Adrenal gland (tissue), 5 donors: Measurements from ENCODE around the gene PDCD1.

Source experiments
- CTCF ChIP-seq, 6 experiments: fragments of 450-650 bp in 4 of 6; fragments of 200-600 bp in 2 of 6; sonication (generic) in 1 of 6; IDR thresholded peaks; 1 replicate in 5 of 6; 2 replicates in 1 of 6; pipeline versions ENCODE4 v1.5.1 to v1.8.0; 2016 to 2021; ENCODE audit warnings: antibody characterized with exemption in 6 of 6, mild to moderate bottlenecking in 2 of 6, moderate library complexity in 1 of 6
- POLR2A ChIP-seq, 2 donors: fragments of 450-650 bp; IDR thresholded peaks; one replicate each; pipeline ENCODE4 v1.6.1; 2017; ENCODE audit warnings: antibody characterized with exemption in 2 of 2, mild to moderate bottlenecking in 2 of 2, moderate library complexity in 1 of 2
- donor health status: DM: no; HTN: no; CAD: no.

GRCh38 chr2:241810307-241811200 lies 48.1 kb downstream of the PDCD1 start:
- no peak for TF ChIP-seq CTCF (IDR thresholded peaks at IDR 0.05)
- no peak for TF ChIP-seq POLR2A (IDR thresholded peaks at IDR 0.05)
